ENCODE data around the gene SECISBP2.
A peak's percentile ranks its signal among the peaks of the same experiment; 100 is the strongest.
"Not testable (repeated sequence)": the region's sequence is repeated elsewhere in the genome, so short reads cannot be mapped to it uniquely, and the experiment has no call there.

Gene SECISBP2

GRCh38 chr9:89310475-89311345, 7.6 kb upstream of the SECISBP2 start, which contains the start of gene CKS2:
Gene CKS2 (plus strand): TSS chr9:89311195. CDS start chr9:89311293, 98 bp downstream.
- peak; percentile 100 for DNase-seq (ENCODE audit: low read depth)

- DNase-seq (ENCODE audit: low read depth), result no peak
Measured at GRCh38 chr9:89311346-89312221, 6.7 kb upstream of the SECISBP2 start.

- no peak for DNase-seq (ENCODE audit: low read depth)
Measured at GRCh38 chr9:89312222-89312571, 6.1 kb upstream of the SECISBP2 start.

- no peak for DNase-seq (ENCODE audit: low read depth)
Measured at GRCh38 chr9:89313842-89314241, 4.5 kb upstream of the SECISBP2 start.

- DNase-seq (ENCODE audit: low read depth), result no peak
Measured at GRCh38 chr9:89314955-89315354, 3.3 kb upstream of the SECISBP2 start.

DNA sequence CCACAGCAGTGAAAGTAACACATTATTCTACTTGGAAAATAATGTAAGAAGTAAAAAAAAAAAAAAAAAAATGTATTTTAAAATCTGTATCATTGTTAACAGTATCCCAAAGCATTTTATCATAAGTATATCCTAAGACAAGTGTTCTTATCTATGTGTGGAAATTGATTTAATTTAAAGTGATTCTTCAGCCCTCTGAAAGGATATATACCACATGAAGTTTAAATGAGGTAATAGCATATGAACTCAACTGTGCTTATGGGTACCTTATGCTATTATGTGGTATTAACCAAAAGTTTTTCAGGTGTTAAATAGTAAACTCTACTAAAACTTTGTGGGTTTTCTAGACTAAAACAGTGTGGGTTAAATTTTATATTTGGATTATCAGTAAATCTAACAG, 2.8 kb upstream of the SECISBP2 start:
- no peak for DNase-seq (ENCODE audit: low read depth)

DNA sequence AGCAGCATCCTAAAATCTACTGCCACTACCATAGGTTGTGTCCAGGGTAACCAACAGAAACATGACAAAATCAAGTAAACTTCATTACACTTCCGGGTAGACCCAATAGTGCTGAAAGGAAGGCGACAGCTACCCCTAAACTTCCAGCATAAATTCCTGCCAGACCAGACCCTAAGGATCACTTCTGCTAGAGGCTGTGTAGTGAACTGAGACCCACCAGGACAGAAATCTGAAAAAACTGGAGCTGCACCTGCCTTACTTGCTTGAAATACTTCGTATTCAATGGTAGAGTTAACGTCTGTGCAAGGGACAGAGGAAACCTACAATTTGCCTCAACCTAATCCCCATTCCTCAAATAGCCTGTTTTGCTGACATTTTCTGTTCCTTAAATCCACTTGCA, 1.0 kb upstream of the SECISBP2 start:
- DNase-seq (ENCODE audit: low read depth), result no peak

- DNase-seq (ENCODE audit: low read depth), result no peak
Measured at GRCh38 chr9:89319015-89319905, 960 bp downstream of the SECISBP2 start.

DNA sequence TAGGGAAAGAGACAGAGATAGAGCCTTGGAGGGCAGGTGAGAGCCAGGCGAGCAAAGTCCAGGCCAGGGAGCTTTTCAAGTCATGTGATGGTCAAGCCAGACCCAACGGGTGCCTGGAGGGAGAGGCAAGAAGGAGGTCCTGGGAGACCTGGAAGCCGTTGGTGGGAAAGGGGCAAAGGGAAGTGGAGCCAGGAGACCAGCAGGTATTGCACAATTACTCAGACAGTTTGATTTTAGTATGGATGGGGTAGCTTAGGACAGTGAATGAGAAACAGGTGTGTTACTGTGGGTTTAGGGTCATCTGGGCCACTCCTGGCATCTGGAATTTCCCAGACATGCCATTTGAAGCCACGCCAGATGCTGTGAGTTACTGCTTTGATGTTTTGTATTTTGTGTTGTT, 5.1 kb downstream of the SECISBP2 start:
- no peak for DNase-seq (ENCODE audit: low read depth)

DNA sequence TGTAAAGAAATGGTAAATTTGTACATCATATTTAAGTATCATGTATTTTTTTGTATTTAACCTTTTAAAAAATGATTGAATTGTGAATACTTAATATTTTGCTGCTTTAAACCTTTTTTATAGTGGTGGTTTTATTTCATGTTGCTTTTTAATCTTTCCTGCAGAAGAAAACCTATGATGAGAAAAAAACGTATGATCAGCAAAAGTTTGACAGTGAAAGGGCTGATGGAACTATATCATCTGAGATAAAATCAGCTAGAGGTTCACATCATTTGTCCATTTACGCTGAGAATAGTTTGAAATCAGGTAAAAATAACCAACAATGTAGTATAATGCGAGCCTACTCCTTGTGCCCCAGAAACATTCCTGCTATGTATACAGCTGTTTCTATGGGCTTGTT, 7.4 kb downstream of the SECISBP2 start:
- no peak for DNase-seq (ENCODE audit: low read depth)

DNA sequence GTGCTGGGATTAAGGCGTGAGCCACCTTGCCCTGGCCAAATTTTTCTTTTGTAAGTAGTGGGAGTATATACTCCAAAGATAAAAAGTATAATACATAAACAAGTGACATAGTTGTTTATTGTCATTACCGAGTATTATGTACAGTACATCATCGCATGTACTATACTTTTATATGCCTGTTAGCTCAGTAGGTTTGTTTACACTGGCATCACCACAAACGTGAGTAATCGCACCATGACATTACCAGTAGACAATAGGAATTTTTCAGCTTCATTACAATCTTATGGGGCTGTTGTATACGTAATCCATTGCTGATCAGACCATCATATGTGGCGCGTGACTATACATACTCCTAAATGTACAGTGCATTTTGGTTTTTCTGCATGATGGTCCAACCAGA, 9.8 kb downstream of the SECISBP2 start:
- no peak for DNase-seq (ENCODE audit: low read depth)

DNA sequence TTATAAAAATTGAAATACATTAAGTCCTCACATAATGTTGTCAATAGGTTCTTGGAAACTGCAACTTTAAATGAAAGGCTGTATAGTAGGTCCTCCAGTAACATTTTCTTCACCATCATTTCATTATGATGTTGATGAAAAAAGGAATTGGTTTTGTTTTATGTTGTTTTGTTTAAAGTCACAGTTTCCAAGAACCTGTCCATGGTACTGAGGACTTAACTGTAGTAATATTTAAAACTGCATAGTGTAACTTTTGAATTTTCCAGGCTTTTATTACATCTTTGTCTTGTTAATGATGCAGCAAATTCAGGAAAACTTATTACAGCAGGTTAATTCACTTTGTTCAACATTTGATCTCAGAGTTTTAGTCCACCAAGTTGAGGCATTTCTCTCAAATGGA, 11.6 kb downstream of the SECISBP2 start:
- DNase-seq (ENCODE audit: low read depth), result no peak

- no peak for DNase-seq (ENCODE audit: low read depth)
Measured at GRCh38 chr9:89330513-89330912, 12.2 kb downstream of the SECISBP2 start.

DNA sequence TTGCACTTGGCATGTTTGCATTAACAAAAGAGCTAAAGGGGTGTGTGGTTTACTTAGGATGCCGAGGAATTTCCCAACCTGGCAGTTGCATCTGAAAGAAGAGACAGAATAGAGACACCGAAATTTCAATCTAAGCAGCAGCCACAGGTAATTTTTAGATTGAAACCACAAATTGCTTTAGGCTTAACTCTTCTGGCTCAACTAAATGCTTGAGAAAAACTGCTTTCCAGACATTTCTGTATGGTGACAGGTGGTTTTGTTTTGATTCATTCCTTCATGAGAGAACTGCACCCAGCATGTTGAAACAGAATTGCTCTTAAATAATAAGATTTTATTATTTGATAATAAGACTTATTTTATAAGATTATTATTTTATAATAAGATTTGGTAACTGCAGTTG, 21.5 kb downstream of the SECISBP2 start:
- no peak for DNase-seq (ENCODE audit: low read depth)

DNA sequence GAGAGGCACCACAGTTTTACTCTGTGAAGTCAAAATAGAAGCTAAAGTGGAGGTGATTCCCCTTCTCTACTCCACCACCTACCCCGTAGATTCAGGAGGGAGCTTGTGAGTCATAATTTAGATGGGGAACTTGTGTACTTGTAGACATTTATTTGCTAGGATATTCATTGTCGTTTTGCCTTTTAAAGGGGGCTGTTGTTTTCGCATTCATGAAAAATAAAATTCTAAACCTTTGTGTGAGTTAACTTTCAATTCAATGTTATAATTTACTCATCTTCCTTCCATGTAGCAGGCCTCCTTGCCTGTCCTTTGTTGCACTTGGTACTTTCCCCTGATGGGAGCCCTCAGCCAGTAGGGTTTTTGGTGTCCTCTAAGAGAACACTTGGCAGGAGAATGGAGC, 22.0 kb downstream of the SECISBP2 start:
- DNase-seq (ENCODE audit: low read depth), result no peak

DNA sequence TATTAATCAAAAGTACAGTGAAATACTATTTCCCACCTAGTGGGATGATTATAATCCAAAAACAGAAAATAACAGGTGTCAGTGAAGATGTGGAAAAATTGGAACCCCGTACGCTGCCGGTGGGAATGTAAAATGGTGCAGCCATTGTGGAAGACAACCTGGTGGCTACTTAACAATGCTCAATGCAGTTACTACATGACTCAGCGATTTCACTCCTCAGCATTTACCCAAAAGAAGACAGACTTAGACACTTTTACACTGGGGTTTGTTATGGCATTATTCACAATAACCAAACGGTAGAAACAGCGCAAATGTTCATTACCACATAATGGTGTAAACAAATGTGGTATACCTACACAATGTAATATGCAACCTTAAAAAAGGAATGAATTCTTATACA, 23.9 kb downstream of the SECISBP2 start:
- DNase-seq (ENCODE audit: low read depth), result no peak

DNA sequence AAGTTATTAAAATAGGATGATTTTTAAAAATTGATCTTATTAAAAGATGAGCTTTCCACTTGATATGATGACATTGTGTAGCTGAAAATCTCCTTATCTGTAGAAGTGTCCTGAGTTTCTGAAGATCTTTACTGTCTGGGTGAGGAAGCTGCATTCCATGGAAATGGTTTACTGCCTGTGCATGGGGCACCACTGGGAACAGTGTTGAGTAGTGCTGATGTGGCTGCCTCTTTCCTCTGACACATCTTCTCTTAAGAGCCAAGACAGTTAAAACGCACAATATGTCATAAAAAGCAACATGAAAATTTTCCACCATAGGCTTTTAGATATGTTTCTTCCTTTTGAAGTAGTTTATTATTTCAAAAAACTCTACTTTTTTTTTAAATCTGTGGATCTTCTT, 24.6 kb downstream of the SECISBP2 start:
- no peak for DNase-seq (ENCODE audit: low read depth)

GRCh38 chr9:89343812-89344211, 25.5 kb downstream of the SECISBP2 start:
- DNase-seq (ENCODE audit: low read depth), result not testable (repeated sequence)

GRCh38 chr9:89345476-89345875, 27.2 kb downstream of the SECISBP2 start:
- no peak for DNase-seq (ENCODE audit: low read depth)

DNA sequence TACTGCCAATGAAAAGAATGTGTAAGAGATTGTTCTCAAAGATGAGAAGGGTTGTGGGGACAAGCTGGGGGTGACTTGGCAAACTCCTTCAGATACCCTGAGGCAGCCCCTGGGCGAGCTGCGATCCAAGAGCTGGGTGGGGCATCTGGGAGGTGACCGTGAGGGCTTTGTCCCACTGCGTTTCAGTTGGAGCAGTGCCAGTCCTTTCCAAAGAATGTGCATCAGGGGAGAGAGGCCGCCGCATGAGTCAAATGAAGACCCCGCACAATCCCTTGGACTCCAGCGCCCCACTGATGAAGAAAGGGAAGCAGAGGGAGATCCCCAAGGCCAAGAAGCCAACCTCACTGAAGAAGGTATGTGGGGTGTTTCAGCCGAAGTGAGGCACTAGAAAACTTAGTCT, 28.4 kb downstream of the SECISBP2 start:
- no peak for DNase-seq (ENCODE audit: low read depth)

- no peak for DNase-seq (ENCODE audit: low read depth)
Measured at GRCh38 chr9:89347651-89348050, 29.4 kb downstream of the SECISBP2 start.

- DNase-seq (ENCODE audit: low read depth), result no peak
Measured at GRCh38 chr9:89349607-89350006, 31.3 kb downstream of the SECISBP2 start.
